GM20000 (cell line): ENCODE data around the gene OLFM2.
A peak's percentile ranks its signal among the peaks of the same experiment; 100 is the strongest.
"Not testable (repeated sequence)": the region's sequence is repeated elsewhere in the genome, so short reads cannot be mapped to it uniquely, and the experiment has no call there.

Source experiments
- DNase-seq: peaks from one replicate; pipeline ENCODE4 v3.0.0; 2012; ENCODE audit warnings: low spot score
- TF ChIP-seq, protein P1 (sequence below): IDR thresholded peaks from 2 replicates; pipeline ENCODE4 v1.5.1; 2012; ENCODE audit warnings: mild to moderate bottlenecking, control low read depth; ENCODE audit errors: extremely low read depth, missing control alignments

OLFM2 gene

DNA sequence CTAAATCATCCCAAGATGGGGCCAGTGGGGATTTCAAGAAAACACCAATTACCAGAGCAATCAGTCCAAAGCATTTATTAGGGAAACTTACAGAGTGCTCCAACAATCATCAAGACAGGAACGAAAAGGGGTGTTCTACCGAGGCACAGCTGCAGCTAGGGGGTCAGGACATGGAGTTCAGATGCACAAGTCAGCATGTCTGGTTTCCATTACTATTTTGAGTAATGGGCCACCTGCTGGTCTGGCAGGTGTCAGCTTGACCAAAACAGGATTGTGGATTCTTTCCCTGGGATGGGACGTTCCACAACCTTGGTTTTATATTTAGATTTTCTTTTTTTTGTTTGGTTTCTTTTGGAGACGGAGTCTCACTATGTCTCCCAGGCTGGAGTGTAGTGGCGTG lies 112.5 kb downstream of the OLFM2 start:
- TF ChIP-seq, protein P1, sequence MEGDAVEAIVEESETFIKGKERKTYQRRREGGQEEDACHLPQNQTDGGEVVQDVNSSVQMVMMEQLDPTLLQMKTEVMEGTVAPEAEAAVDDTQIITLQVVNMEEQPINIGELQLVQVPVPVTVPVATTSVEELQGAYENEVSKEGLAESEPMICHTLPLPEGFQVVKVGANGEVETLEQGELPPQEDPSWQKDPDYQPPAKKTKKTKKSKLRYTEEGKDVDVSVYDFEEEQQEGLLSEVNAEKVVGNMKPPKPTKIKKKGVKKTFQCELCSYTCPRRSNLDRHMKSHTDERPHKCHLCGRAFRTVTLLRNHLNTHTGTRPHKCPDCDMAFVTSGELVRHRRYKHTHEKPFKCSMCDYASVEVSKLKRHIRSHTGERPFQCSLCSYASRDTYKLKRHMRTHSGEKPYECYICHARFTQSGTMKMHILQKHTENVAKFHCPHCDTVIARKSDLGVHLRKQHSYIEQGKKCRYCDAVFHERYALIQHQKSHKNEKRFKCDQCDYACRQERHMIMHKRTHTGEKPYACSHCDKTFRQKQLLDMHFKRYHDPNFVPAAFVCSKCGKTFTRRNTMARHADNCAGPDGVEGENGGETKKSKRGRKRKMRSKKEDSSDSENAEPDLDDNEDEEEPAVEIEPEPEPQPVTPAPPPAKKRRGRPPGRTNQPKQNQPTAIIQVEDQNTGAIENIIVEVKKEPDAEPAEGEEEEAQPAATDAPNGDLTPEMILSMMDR = no peak
- no peak for DNase-seq

DNA sequence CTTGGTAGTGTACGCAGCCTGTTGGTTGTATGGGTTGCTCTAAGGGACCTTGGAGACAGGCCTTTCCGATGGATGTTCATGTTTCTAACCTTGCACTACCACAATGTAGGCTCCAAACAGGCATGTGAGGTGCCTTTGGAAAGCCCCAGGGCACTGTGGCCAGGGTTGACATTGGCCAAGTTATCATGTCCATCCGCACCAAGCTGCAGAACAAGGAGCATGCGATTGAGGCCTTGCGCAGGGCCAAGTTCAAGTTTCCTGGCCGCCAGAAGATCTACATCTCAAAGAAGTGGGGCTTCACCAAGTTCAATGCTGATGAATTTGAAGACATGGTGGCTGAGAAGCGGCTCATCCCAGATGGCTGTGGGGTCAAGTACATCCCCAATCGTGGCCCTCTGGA lies 116.3 kb downstream of the OLFM2 start:
- not testable (repeated sequence) for DNase-seq

DNA sequence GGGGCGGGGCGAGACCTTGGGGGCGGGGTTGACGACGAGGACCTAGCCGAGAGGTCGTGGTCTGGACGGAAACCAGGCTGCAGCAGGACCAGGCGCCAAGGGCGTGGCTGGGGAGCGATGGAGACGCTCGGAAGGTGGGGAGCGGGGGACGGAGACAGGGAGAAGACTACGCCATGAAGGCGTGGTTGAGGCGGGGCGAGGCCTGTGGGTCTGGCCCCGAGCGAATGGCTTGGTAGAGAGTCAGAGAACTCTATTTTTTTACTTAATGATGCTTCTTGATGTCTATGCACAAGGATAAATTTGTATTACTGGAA lies 116.8 kb downstream of the OLFM2 start:
- TF ChIP-seq, protein P1 = no peak
- DNase-seq = no peak

DNA sequence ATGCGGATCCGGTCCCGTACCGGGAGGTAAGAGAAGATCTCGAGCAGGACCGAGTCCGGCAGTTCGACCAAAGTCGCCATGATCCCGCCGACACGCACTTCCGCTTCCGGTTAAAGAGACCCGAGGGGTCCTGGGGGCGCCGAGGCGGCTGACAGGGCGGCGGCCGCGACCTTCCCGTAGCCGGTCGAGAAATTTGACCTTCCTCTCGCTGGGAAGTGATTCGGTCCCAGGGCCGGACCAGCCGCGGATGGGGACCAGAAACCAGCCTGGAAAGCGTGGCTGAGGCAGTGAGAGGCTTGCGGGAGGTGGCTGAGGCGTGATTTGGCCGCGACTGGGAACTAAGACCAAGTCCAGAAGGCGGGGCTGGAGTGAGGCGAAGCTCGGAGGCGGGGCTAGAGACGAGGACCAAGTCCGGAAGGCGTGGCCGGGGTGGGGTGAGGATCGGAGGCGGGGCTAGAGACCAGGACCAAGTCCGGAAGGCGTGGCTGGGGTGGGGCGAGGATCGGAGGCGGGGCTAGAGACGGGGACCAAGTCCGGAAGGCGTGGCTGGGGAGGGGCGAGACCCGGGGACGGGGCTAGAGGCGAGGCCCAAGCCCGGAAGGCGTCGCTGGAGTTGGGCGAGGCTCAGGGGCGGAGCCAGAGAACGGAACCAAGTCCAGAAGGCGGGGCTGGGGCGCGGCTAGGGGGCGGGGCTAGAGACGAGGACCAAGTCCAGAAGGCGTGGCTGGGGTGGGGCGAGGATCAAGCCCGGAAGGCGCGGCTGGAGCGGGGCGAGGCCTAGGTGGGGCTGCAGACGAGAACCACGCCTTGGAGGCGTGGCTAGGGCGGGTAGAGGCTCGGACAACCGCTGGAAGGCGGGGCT lies 117.3 kb downstream of the OLFM2 start, which contains the start of gene FBXL12:
TSS of gene FBXL12 (minus strand) at position 346 of the 862 bp plus-strand sequence. CDS start at position 80, 266 bp downstream.
- TF ChIP-seq, protein P1 = no peak
- DNase-seq = peak; percentile 97

DNA sequence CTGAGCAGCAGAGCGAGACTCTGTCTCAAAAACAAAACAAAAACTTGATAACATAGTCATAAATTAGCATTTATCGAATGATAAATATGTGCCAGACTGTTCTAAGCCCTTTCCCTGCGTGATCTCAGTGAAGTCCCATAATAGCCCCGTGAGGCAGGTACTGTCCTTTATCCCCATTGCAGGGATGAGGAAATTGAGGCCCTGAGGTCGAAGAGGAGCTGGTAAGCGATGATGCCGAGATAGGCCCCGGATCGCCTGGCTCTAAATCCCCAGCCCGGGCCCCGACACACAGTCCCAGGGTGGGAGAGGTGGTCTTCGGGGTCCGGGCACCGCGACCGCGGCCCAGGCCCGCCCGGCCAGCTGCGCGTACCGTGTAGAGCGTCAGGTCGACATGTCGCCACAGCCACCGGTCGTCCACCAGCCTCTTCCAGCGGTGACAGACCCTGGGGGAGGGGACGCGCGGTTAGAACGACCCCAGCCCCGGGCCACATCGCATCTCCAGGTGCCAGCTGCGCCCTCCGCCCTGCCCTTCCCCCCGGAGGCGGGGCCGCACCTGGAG lies 118.1 kb downstream of the OLFM2 start:
- TF ChIP-seq, protein P1 = no peak
- no peak for DNase-seq

DNA sequence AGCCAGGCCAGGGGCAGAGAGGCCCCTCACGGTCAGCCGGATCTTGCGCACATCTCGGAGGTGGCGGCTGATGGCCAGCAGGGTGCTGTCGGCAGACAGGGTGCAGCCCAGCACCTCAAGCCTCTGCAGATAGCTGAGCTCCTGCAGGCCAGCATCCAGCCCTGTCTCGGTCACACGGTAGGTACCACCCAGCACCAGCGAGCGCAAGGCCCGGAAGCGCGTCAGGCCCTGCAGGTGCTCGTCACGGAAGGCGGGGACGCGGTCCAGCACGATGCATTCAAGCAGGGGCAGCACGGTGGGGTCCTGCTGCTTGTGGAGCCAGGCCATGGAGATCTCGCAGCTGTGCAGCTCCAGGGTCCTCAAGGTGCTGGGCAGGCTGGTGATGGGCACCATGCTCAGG lies 125.2 kb downstream of the OLFM2 start:
- no peak for DNase-seq
- TF ChIP-seq, protein P1 = no peak

DNA sequence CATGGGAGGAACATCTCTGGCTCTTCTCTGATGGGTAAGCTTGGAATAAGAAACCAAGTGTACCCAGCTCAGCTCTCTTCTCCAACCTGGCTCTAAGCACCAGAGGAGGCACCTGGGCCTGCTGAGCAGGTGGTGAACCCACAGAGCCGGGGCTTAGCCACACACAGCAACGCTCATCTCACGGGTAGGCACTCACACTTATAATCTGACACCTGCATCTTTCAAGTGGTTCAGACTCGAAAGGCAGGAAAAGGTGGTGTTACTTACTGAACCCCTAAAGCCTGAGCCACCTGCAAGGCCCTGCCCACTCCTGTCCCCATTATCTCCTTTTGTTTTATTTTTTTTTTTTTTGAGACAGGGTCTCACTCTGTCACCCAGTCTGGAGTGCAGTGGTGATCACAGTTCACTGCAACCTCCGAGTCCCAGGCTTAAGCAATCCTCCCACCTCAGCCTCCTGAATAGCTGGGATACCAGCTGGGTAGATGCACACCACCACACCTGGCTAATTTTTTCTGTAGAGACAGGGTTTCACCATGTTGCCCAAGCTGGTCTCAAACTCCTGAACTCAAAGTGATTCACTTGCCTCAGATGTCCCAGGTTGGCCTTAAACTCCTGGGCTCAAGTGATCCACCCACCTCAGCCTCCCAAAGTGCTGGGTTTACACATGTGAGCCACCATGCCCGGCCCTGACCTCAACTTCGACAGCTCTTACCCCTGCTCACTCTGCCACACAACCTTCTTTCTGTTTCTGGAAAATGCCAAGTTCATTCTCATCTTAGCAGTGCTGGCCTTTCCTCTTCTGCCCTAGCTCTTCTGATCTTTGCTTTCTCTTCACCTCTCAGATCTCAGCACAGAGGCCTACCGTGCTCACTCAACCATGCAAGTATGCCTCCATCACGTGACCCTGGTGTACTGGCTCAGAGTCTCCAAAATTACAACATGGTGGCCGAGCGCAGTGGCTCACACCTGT lies 127.2 kb downstream of the OLFM2 start:
- DNase-seq = no peak
- TF ChIP-seq, protein P1 = no peak
